ENCODE results near the gene ZFHX3.

DNA sequence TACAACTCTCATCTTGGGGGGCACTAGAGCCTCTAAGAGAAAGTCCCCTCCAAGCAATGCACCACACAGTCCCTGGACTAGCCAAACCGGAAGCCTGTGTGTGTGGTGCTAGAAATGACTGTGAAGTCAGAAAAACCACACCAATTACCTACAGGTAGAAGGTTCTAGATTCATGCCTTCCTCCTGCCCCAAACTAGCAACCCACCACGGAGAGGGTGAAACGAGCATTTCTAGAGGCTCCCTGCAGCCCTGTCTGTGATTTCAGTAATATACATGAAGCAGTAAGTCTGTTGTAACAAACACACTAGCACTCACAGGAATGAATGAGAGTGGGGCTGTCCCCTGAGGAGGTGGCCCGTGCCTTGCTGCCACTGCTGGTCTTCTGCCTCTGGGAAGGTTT is 13.6 kb downstream of the ZFHX3 start:
- TF ChIP-seq EZH2 (IDR thresholded peaks at IDR 0.05) (no peak), POLR2AphosphoS5 (IDR thresholded peaks at IDR 0.05; ENCODE audit: borderline replicate concordance, low read depth, low read length) (no peak), FOXP2 (optimal IDR thresholded peaks at IDR 0.05; ENCODE audit: control extremely low read depth, extremely low read length, insufficient read depth) (no peak)

Data from SK-N-MC (cell line).